ENCODE results near the gene USP6NL. TPM values are rescaled to one million over a fixed set of nuclear protein-coding genes. Genes with fewer than 3 reads are reported as not detected.

USP6NL gene
- total RNA-seq, 4 donors from 2014 or later = 13.9 to 17.1 (median 15.8) TPM

- TF ChIP-seq, protein P1, sequence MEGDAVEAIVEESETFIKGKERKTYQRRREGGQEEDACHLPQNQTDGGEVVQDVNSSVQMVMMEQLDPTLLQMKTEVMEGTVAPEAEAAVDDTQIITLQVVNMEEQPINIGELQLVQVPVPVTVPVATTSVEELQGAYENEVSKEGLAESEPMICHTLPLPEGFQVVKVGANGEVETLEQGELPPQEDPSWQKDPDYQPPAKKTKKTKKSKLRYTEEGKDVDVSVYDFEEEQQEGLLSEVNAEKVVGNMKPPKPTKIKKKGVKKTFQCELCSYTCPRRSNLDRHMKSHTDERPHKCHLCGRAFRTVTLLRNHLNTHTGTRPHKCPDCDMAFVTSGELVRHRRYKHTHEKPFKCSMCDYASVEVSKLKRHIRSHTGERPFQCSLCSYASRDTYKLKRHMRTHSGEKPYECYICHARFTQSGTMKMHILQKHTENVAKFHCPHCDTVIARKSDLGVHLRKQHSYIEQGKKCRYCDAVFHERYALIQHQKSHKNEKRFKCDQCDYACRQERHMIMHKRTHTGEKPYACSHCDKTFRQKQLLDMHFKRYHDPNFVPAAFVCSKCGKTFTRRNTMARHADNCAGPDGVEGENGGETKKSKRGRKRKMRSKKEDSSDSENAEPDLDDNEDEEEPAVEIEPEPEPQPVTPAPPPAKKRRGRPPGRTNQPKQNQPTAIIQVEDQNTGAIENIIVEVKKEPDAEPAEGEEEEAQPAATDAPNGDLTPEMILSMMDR (IDR thresholded peaks at IDR 0.05) = no peak
- ATAC-seq (ENCODE audit: low FRiP score) (no peak), DNase-seq (ENCODE audit: low spot score) (no peak)
These were observed 98.9 kb downstream of the USP6NL start for GRCh38 chr10:11512596-11512995.

GRCh38 chr10:11511321-11511720 lies 100.1 kb downstream of the USP6NL start:
- DNase-seq (ENCODE audit: low spot score) (no peak), ATAC-seq (ENCODE audit: low FRiP score) (no peak)
- TF ChIP-seq, protein P1 (IDR thresholded peaks at IDR 0.05) = no peak

DNA sequence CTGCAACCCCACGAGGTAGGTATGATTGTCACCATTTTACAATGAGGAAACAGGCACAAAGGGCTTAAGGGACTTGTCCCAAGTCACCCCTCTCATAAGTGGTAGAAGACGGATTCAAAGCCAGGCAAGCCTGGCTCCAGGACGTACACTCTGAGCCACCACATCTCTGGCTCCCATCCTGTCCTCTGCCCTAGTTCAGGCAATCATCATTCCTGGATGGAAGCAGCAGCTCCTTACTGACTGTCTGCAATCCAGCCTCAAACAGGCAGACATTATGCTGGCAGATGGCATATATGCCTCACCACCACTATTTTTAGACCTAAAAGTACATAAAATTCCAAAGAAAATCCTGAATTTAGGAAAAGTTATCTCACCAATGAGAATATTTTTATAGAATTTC lies 100.7 kb downstream of the USP6NL start:
- ATAC-seq (ENCODE audit: low FRiP score) = no peak
- TF ChIP-seq, protein P1 (IDR thresholded peaks at IDR 0.05) = no peak

GRCh38 chr10:11510281-11510680 lies 101.2 kb downstream of the USP6NL start:
- DNase-seq (ENCODE audit: low spot score) = no peak
- TF ChIP-seq, protein P1 (IDR thresholded peaks at IDR 0.05) = no peak
- no peak for ATAC-seq (ENCODE audit: low FRiP score)

More for the DNA sequence above, 100.7 kb downstream of the USP6NL start:
- DNase-seq (ENCODE audit: low spot score) = no peak

DNA sequence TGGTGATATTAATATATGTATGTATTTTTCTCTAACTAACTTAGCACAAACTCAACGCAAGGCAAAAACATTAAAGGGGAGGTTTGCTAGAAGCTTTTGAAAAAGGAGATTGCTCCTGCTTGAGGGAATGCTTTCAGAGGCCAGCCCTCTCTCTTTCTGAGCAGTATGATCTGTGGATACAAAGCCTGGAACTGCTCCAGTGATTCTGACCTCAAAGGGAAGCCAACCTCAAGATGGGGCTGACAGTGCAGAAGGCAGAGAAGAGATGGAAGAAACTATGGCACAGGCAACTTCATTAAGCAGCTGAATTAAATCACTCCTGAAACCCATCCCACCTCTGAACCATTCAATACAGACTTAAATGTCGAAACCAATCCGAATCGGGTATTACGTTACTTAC lies 102.4 kb downstream of the USP6NL start:
- no peak for DNase-seq (ENCODE audit: low spot score)
- ATAC-seq (ENCODE audit: low FRiP score) = no peak
- TF ChIP-seq, protein P1 (IDR thresholded peaks at IDR 0.05) = no peak

GRCh38 chr10:11506247-11506789 lies 105.1 kb downstream of the USP6NL start:
- ATAC-seq (ENCODE audit: low FRiP score) (no peak), DNase-seq (ENCODE audit: low spot score) (no peak)
- TF ChIP-seq, protein P1 (IDR thresholded peaks at IDR 0.05) = no peak

DNA sequence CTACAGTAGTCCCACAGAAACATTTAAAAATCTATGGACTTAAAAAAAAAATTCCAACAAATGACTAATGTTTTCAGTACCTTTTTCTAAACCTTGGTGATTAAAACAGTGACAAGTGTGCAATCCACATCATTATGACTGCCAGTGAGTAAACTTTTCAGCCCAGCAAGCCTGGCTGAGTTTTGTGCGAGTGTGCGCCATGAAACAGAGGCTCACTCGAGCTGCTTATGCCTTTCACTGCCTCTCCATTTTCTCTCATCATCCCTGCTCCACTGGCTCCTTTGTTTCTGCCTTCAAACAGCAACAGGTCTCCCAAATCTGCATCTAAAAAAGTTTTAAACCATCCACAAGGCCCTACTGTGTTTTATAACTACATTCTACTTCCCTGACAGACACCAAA lies 105.8 kb downstream of the USP6NL start:
- ATAC-seq (ENCODE audit: low FRiP score) = no peak
- TF ChIP-seq, protein P1 (IDR thresholded peaks at IDR 0.05) = no peak
- DNase-seq (ENCODE audit: low spot score) = no peak

Data from omental fat pad (tissue), 4 donors.